Fibroblast of the conjunctiva (primary cell): ENCODE measurements around the gene GAS2L2.

ENCODE experiments used
- DNase-seq: peaks from one replicate; pipeline ENCODE4 v3.0.0-alpha.2; 2010; ENCODE audit warnings: low read depth

GAS2L2 gene

DNA sequence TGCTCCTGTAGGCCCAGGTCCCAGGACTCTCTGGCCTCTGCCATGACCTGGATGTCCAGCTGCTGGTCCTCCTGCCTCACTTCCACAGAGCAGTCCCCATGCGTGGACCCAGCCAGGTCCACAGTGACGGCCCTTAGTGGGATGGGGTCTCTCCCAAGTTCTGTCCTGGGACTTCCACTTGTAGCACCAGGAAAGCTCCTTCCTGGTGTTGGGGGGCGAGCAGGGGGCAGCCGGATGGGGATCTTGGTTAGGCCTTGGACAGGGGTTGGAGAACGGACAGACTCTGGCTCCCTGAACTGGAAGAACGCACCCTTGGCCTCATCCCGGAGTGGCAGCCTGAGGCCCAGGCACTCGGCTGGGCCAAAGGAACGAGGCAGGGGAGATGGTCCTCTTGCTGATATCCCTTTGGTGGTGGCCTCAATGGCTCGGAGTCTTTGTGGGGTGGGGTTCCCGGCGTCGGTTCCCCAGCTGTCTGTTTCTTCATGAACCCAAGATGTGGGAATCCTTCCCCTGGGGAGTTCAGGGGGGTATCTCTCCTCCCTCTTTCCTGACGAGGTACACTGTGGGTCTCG lies 7.2 kb downstream of the GAS2L2 start:
- no peak for DNase-seq

DNA sequence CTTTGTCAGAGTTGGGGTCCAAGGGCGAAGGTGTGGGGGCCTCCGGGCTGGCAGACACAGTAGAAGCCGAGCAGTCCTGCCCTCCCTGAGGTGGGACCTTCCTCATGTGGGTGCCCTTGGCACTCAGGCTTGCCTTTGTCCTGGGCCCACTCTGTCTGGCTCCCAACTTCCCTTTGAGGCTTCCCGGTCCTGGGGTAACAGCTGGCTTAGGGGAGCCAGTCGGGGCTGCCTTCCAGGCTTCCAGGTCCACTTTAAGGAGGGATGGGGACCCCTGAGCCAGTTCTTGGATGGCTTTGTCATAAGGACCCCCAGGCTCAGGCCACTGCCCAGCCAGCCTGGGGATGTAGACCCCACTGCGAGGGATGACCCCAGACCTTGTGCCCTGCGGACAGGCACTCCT lies 7.8 kb downstream of the GAS2L2 start:
- DNase-seq, result no peak

DNA sequence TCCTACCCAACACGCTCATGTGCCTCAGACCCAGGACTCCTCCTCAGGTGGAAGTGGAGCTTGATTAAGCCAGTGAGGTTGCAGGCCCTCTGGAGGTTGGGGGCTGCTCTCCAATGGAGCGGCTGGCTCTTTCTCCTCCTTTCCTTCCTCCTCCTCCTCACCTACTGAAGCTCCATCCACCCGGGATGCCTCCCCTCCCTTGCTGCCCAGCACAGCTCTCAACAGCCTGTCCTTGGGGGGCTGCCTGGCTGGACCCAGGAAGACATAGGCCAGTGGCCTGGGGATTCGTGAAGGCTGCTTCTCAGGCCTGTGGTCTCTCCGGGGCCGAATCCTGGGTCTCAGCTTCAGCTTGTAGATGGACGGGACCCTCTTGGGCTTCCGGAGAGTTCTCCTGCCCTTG lies 8.2 kb downstream of the GAS2L2 start:
- no peak for DNase-seq

DNA sequence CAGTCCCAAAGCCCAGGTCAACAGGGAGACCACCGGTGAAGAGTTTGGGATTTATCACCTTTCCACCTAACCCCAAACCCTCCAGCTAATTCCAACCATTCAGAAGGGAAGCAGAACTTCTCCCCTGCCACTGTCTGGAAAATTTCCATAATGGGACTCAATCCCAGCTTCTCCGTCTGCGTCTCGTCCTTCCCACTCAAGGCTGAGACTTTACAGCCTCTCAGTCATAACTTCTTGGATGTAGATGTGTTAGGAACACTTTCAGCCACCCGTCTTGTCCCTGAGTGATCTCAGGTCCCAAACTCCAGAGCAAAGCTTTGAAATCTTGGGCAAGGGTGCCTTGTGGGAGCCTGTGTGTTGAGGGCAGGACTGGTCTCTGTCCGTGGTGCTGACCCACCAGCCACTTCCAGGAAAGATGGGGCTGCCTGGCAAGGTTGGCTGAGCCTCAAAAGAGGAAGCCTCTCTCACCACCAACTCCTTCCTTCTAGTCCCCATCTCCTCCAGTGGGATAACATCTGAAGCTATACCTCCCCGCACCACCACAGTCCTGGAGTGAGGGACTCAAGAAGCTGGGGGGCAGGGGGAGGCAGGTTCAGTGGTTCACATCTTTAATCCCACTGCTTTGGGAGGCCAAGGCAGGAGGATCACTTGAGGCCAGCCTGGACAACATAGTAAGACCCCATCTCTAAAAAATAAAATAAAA lies 9.3 kb downstream of the GAS2L2 start:
- peak; percentile 13 for DNase-seq

GRCh38 chr17:35742896-35743477 lies 10.1 kb downstream of the GAS2L2 start:
- DNase-seq, result no peak

- no peak for DNase-seq
These were observed 10.5 kb downstream of the GAS2L2 start for GRCh38 chr17:35742496-35742895.

DNA sequence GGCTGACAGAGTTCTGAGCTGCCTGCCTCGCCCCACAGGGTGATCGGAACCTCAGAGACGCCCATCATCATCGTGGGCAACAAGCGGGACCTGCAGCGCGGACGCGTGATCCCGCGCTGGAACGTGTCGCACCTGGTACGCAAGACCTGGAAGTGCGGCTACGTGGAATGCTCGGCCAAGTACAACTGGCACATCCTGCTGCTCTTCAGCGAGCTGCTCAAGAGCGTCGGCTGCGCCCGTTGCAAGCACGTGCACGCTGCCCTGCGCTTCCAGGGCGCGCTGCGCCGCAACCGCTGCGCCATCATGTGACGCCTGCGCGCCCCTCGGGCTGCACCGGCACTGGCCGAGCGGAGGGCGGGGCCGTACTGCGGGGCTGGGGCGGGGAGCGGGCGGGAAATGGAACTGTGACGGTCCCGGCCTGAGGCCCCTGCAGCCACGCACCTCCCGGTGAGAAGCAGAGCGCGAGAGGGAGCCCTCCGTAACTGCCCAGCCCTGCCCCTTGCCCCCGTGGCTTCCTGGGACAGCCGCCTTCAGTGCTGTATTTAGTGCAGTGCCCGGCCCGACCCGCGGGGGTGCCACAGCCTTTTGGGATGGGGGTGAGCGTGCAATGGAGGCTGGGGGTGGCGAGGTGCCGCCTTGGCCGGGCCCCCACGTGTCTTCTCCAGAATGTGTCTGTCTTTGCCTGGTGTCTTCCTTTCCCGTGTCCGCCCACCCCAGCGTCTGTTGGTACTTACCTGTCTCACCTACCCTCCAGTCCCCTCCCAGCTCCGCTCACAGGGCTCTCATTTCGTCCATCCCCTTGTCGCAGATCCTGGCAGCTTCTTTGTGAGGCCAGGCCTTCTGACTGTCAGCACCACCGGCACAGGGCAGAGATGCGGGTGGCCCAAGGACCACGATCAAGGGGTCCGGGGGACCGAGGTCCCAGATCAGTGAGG lies 11.8 kb downstream of the GAS2L2 start:
- no peak for DNase-seq

DNA sequence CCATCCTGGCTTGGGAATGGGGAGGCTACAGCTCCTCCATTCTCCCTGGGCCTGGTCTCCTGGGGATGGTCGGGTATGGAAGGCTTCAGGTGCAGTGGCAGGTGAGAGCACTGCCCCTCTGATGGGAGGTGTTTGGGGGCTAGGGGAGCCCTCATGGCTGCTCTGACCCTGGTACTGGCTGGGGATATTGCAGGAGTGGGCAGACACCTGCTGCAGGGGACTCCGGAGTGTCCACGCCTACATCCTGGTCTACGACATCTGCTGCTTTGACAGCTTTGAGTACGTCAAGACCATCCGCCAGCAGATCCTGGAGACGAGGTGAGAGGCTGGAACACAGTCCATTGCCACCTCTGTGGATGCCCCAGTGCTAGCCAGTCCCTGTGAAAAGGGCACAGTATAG lies 12.8 kb downstream of the GAS2L2 start:
- DNase-seq, result no peak

DNA sequence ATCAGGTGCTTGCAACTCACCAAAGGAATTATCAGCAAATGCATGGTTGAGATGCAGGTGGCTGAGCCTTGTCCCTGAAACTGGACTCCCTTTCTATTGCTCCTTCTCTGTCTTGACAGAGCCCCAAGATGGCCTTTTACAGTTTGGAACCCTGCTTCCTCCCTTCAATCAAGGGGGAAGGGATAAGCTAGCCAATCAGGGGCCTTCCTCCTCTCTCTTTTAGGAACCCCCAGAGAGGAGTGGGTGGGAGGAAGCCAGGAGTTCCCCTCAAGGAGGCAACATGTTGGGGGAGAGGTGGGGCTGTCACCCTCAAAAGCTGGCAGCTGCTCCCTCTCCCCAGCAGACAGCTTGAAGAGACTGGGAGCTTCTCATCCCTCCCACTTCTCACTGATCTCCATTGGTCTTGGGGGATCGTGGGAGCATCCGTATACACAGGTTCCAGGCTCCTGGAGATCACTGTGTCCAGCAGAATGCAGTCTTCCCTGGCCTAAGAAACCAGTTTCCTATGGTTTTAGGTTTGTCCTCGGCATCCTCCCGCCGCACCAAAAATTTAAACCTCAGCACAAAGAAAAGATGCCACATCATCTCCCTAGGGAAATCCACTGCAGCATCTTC lies 14.4 kb downstream of the GAS2L2 start:
- DNase-seq, result no peak

- no peak for DNase-seq
These were observed 16.8 kb downstream of the GAS2L2 start for GRCh38 chr17:35736236-35736635.

- no peak for DNase-seq
These were observed 17.8 kb downstream of the GAS2L2 start for GRCh38 chr17:35735036-35735805.

GRCh38 chr17:35734396-35734795 lies 18.6 kb downstream of the GAS2L2 start:
- DNase-seq, result no peak

- DNase-seq, result no peak
These were observed 19.7 kb downstream of the GAS2L2 start for GRCh38 chr17:35733366-35733765.

- DNase-seq, result no peak
These were observed 20.3 kb downstream of the GAS2L2 start for GRCh38 chr17:35732806-35733136.

DNA sequence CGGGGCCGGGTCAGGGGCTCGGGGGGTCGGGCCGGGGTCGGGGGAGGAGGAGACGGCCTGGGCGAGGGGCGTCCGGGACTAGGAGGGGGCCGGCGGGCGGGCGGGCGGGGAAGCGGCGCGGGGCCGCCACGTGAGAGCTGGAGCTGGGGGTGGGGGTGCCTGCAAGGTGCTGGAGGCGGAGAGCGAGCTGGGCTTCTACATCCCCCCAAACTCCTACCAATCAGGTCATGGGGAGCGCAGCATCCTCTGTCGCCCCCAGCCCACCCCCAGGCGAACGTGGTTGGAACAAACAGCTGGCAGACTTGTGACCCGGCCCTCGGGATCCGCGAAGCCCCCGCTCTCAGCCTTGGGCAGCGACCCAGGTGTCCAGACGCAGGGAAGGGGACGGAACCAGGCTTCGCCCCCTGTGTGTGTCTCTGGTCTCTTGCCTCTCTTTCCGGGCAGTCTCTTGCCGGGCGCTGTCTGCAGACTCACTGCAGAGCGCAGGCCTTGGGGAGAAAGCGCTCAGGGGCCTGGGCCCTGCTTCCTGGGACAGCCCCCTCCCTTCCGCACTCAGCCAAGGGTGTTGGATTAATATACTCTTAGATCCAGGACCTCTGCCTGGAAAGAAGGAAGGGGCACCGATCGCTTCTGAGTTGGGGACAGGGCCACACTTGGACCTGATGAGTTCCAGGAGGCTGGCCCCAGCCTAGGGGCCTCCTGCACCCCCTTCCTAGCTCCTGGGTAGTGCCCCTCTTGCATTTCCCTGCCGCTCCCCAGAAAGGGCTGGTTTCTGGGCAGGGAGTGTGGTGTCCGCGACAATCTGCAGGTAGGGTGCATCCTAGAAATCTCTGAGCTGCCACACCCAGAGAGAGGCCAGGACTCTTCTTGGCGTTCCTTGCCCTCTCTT lies 20.9 kb downstream of the GAS2L2 start:
- DNase-seq, result no peak

GRCh38 chr17:35731239-35731916 lies 21.7 kb downstream of the GAS2L2 start, which contains the start of gene RASL10B:
RASL10B (plus strand) TSS chr17:35731639; CDS start chr17:35735185, 3,546 bp downstream.
- peak; percentile 20 for DNase-seq

DNA sequence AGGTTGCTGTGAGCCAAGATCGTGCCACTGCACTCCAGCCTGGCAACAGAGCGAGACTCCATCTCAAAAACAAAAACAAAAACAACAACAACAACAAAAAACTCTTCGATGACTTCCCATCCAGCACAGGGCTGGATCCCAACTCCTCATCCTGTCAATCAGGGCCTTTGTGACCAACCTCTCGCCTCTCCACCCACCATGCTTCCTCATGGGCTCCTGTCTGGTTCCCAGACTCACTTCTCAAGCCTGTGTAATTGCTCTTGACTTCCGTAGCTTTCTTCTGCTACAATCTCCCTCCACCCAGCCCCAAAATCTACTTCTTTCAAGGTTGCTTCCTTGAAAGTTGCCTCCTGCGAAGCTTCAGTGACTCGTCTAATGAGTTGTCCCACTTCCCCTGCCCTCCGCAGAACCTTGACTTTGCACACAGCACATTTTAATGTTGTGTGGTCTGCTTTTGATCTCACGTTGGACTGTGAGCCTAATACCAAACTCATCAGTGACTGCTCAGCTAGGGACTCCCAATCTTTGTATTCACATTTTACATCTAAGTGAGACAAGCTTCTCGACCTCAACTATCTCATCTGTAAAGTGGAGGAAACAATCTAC lies 22.5 kb downstream of the GAS2L2 start:
- DNase-seq, result no peak

GRCh38 chr17:35729405-35729833 lies 23.6 kb downstream of the GAS2L2 start:
- no peak for DNase-seq

GRCh38 chr17:35728551-35728950 lies 24.5 kb downstream of the GAS2L2 start:
- DNase-seq, result no peak
